ENCODE measurements around the gene CDH22. TPM values are rescaled to one million over a fixed set of nuclear protein-coding genes. Genes with fewer than 3 reads are reported as not detected.

Gene CDH22
- total RNA-seq, 1 experiment from 2014 or later, result not detected

GRCh38 chr20:46142124-46142523 lies 166.2 kb downstream of the CDH22 start:
- Histone ChIP-seq H3K27ac (ENCODE audit: low read length) (no peak overlapping the region), H3K27me3 (ENCODE audit: control insufficient read depth, insufficient read depth, low read length) (peaks cover 5% of the 10 kb centered on the region), H3K4me3 (ENCODE audit: low read depth in 2 of 2, low read length in 2 of 2) (no peak overlapping the region), H3K36me3 (ENCODE audit: control insufficient read depth, insufficient read depth, low read length) (no peaks in the 10 kb centered on the region), H3K9me3 (ENCODE audit: control insufficient read depth, insufficient read depth, low read depth, low read length) (no peaks in the 10 kb centered on the region), H3K4me1 (ENCODE audit: control insufficient read depth, insufficient read depth, low read length) (no peaks in the 10 kb centered on the region)
- DNase-seq (ENCODE audit: low read depth, low spot score) (no peak), ATAC-seq (no peak)
- ChIA-PET CTCF (interaction anchor here (0.9 kb wide), 1 partner anchor 37 kb away, joined by 4 read pairs; no protein-coding TSS in a partner anchor), POLR2A (no interaction called here)
- intact Hi-C loops (cut with micrococcal nuclease; ENCODE audit: unreplicated experiment), result no loop called here
- BruUV-seq (replicated peaks), result no TSS peak
- in situ Hi-C loops (cut with HindIII; ENCODE audit: low pct_unique_long_range_greater_than_20kb, low sequenced_read_pairs), result no loop called here
- TF ChIP-seq REST (IDR thresholded peaks at IDR 0.05; ENCODE audit: insufficient read depth in 1 of 2, low read depth in 2 of 2, low read length in 1 of 2), result no peak
- no peak for TF ChIP-seq POLR2AphosphoS5 (IDR thresholded peaks at IDR 0.05; ENCODE audit: low read depth, low read length)
- TF ChIP-seq TCF7L2 (IDR thresholded peaks at IDR 0.05; ENCODE audit: low read depth, low read length), result no peak
- no peak for TF ChIP-seq SIN3A (IDR thresholded peaks at IDR 0.05; ENCODE audit: borderline replicate concordance, insufficient read depth, low read depth, low read length)
- TF ChIP-seq CTCF (IDR thresholded peaks at IDR 0.05), result no peak

GRCh38 chr20:46139908-46140482 lies 168.3 kb downstream of the CDH22 start:
- no peak overlapping the region for H3K27ac ChIP-seq (ENCODE audit: low read length)
- peaks cover 5% of the 10 kb centered on the region for H3K27me3 ChIP-seq (ENCODE audit: control insufficient read depth, insufficient read depth, low read length)
- BruUV-seq (replicated peaks), result no TSS peak
- no peak overlapping the region for H3K4me3 ChIP-seq (ENCODE audit: low read depth in 2 of 2, low read length in 2 of 2)
- no peaks in the 10 kb centered on the region for H3K9me3 ChIP-seq (ENCODE audit: control insufficient read depth, insufficient read depth, low read depth, low read length)
- TF ChIP-seq CTCF (IDR thresholded peaks at IDR 0.05), result no peak
- CTCF ChIA-PET, result no interaction called here
- POLR2A ChIA-PET, result no interaction called here
- in situ Hi-C loops (cut with HindIII; ENCODE audit: low pct_unique_long_range_greater_than_20kb, low sequenced_read_pairs), result no loop called here
- ATAC-seq (no peak), DNase-seq (ENCODE audit: low read depth, low spot score) (no peak)
- H3K4me1 ChIP-seq (ENCODE audit: control insufficient read depth, insufficient read depth, low read length), result no peaks in the 10 kb centered on the region
- no peaks in the 10 kb centered on the region for H3K36me3 ChIP-seq (ENCODE audit: control insufficient read depth, insufficient read depth, low read length)
- intact Hi-C loops (cut with micrococcal nuclease; ENCODE audit: unreplicated experiment), result no loop called here
